Cardiac muscle cell (in vitro differentiated cells and primary cell): ENCODE results near the gene IFNG-AS1. TPM values are rescaled to one million over a fixed set of nuclear protein-coding genes. Genes with fewer than 3 reads are reported as not detected.

Experiments used
- DNase-seq, 2 donors: peaks; one replicate each; pipeline versions ENCODE4 v3.0.0 to v3.0.0-alpha.2; 2010 to 2017; ENCODE audit warnings: low read depth in 1 of 2, low spot score in 1 of 2
- H3K27ac ChIP-seq: fragments of 200-600 bp; sonication (generic); 2 replicates; pipeline ENCODE4 v1.5.1; 2016
- H3K27me3 ChIP-seq: fragments of 200-600 bp; sonication (generic); 2 replicates; pipeline ENCODE4 v1.6.0; 2016; ENCODE audit warnings: control low read depth
- H3K36me3 ChIP-seq: fragments of 200-600 bp; sonication (generic); 2 replicates; pipeline ENCODE4 v1.5.1; 2016; ENCODE audit warnings: control low read depth
- H3K4me1 ChIP-seq: fragments of 200-600 bp; sonication (generic); 2 replicates; pipeline ENCODE4 v1.8.1; 2017; ENCODE audit warnings: low read depth, mild to moderate bottlenecking, mixed run types
- H3K4me3 ChIP-seq: fragments of 200-600 bp; sonication (generic); 2 replicates; pipeline ENCODE4 v1.5.1; 2016; ENCODE audit warnings: mild to moderate bottlenecking
- H3K9me3 ChIP-seq: fragments of 200-600 bp; sonication (generic); 2 replicates; pipeline ENCODE4 v1.5.1; 2017; ENCODE audit warnings: low read depth, mild to moderate bottlenecking, control low read depth
- polyA plus RNA-seq: library from polyadenylated mRNA; unstranded; fragments of >200 nt; fragmentation: Nextera tagmentation; extraction: Ambion mirVana; gene quantifications from 2 replicates; pipeline ENCODE4 v1.2.1, GENCODE V29; 2016
- total RNA-seq: library from RNA; depleted of rRNA; stranded (reverse); fragments of >200 nt; gene quantifications from 2 replicates; pipeline ENCODE4 v1.2.3, GENCODE V29; 2016
- TF ChIP-seq, protein P1 (sequence below): IDR thresholded peaks from 2 replicates; pipeline ENCODE4 v1.5.1; 2012; ENCODE audit warnings: low read depth, mild to moderate bottlenecking, low read length

Gene IFNG-AS1
- total and polyA plus RNA-seq, 2 experiments from 2014 or later = 0.39 TPM; not detected in 1

DNA sequence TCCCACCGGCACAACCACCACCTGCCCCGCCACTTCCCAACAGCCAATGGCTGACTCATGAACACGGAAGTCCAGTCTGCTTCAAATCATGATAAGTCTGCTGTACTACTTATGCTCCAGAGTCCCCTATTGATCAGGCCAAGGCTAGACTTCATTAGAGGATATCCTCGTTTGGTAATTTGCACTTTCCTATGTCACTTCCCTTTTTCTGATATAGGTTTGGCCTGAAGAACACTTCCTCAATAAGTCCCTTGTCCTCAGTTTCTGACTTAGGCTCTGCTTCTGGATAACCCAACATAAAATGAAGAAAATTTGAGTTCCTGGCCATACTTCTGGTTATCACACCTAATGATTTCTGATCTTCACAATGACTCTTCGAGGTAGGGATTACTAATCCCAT, 45.3 kb downstream of the IFNG-AS1 start:
- H3K27me3 ChIP-seq = no peaks in the 10 kb centered on the region
- TF ChIP-seq, protein P1, sequence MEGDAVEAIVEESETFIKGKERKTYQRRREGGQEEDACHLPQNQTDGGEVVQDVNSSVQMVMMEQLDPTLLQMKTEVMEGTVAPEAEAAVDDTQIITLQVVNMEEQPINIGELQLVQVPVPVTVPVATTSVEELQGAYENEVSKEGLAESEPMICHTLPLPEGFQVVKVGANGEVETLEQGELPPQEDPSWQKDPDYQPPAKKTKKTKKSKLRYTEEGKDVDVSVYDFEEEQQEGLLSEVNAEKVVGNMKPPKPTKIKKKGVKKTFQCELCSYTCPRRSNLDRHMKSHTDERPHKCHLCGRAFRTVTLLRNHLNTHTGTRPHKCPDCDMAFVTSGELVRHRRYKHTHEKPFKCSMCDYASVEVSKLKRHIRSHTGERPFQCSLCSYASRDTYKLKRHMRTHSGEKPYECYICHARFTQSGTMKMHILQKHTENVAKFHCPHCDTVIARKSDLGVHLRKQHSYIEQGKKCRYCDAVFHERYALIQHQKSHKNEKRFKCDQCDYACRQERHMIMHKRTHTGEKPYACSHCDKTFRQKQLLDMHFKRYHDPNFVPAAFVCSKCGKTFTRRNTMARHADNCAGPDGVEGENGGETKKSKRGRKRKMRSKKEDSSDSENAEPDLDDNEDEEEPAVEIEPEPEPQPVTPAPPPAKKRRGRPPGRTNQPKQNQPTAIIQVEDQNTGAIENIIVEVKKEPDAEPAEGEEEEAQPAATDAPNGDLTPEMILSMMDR = no peak

DNA sequence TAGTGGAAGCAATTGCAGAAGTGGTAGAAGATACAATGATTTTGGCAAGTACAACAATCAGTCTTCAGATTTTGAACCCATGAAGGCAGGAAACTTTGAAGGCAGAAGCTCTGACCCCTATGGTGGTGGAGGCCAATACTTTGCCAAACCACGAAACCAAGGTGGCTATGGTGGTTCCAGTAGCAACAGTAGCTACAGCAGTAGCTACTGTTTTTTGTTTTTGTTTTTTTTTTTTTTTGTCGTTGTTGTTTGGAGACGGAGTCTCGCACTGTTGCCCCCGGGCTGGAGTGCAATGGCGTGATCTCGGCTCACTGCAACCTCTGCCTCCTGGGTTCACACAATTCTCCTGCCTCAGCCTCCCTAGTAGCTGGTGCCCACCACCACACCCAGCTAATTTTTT, 47.4 kb downstream of the IFNG-AS1 start:
- Histone ChIP-seq H3K4me1 (no peaks in the 10 kb centered on the region), H3K36me3 (no peaks in the 10 kb centered on the region), H3K27ac (no peak overlapping the region), H3K4me3 (no peak overlapping the region), H3K27me3 (no peaks in the 10 kb centered on the region), H3K9me3 (no peaks in the 10 kb centered on the region)
- no peak for DNase-seq
- TF ChIP-seq, protein P1 = no peak

More for the DNA sequence above, 45.3 kb downstream of the IFNG-AS1 start:
- no peak for DNase-seq
- no peak overlapping the region for H3K4me3 ChIP-seq
- H3K36me3 ChIP-seq = no peaks in the 10 kb centered on the region
- H3K9me3 ChIP-seq = no peaks in the 10 kb centered on the region
- H3K4me1 ChIP-seq = no peaks in the 10 kb centered on the region
- H3K27ac ChIP-seq = no peak overlapping the region

DNA sequence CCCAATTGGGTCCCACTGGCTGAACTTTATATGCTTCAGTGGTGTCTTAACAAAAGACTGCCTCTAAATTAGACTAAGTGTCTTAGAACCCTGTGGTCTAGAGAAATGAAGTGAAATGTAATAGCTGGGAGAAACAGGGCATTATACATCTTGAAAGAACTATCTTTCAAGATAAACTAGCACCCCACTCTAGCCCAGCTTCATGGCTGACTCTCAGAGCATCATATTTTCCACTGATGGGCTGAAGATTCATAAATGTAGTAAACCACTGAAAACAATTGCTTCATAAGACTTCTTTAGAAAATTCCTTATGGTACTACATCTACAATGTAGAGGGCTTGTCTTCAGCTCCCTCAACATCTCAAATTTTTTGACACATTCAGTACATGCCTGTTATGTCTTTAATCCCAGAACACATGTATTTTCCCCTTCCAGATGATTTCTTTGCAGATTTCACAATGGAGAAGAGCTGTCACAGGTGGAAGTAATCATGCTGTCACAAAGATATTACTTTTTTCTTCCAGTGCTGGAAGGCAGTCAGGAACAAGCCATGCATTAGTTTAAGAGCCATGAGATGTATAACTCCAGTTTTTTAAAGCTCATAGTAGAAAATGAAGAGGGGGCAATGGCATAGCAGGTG, 48.5 kb downstream of the IFNG-AS1 start:
- no peak for DNase-seq
- Histone ChIP-seq H3K36me3 (no peaks in the 10 kb centered on the region), H3K27me3 (no peaks in the 10 kb centered on the region), H3K27ac (no peak overlapping the region), H3K4me1 (peaks cover 4% of the 10 kb centered on the region), H3K4me3 (no peak overlapping the region), H3K9me3 (no peaks in the 10 kb centered on the region)
- TF ChIP-seq, protein P1 = no peak

DNA sequence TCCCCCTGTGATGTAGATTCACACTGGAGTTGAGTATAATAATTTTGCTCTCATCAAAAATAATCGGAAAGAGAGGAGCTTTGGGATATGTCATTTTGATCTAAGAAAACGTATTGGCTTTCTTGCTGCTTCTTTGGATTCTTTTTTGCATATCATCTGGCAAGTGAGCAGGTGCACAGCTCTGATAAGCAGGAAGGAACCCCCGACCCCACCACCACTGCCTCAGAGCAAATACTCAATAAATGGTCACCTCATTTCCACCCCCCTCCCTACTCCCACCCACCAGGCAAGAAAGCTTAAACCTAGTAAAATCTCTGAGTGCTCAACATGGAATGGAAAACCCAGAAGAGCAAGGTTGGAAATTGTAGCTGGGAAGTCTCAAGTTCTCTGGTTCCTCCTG, 49.4 kb downstream of the IFNG-AS1 start:
- peaks cover 4% of the 10 kb centered on the region for H3K4me1 ChIP-seq
- DNase-seq = no peak
- no peaks in the 10 kb centered on the region for H3K36me3 ChIP-seq
- H3K9me3 ChIP-seq = no peaks in the 10 kb centered on the region
- no peaks in the 10 kb centered on the region for H3K27me3 ChIP-seq
- H3K27ac ChIP-seq = no peak overlapping the region
- TF ChIP-seq, protein P1 = no peak
- H3K4me3 ChIP-seq = no peak overlapping the region

DNA sequence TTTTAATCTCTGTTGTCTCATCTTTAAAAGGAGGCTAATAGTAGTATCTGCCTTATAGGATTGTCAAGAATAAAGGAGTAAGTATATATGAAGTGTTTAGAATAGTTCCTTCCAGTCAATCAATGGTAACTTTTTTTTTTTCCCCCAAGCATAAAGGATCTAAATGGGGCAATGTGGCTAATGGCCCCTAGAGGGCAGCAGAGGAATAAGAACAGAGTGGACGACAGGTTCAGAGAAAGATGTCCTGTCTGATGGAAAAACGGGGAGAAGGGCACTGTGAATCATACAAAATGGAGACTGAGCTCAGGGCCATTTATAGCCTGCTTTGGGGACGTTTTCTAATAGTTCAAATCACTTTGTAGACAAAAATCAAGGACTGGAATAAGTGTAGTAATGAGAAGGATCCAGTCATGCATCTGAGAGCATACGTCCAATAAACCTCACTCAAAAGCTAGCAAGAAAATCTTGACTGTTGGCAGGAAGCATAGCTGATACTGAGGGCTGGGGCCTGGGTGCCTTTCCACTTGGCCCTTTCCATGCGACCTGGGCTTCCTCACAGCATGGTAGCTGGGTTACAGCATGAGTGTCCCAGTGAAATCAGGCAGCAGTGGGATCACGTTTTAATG, 51.3 kb downstream of the IFNG-AS1 start:
- Histone ChIP-seq H3K4me3 (no peak overlapping the region), H3K4me1 (peaks cover 4% of the 10 kb centered on the region), H3K9me3 (no peaks in the 10 kb centered on the region), H3K36me3 (no peaks in the 10 kb centered on the region), H3K27me3 (no peaks in the 10 kb centered on the region), H3K27ac (no peak overlapping the region)
- TF ChIP-seq, protein P1 = peak; percentile 94
- peak; percentile 82 to 84 for DNase-seq
